DMS 273 (cell line): Measurements from ENCODE around the gene CAPS2.
A peak's percentile ranks its signal among the peaks of the same experiment; 100 is the strongest.
"Not testable (repeated sequence)": the region's sequence is repeated elsewhere in the genome, so short reads cannot be mapped to it uniquely, and the experiment has no call there.

Experiments used
- DNase-seq: peaks from one replicate; lab custom pipeline; 2025; ENCODE audit not compliant: unreplicated experiment; lab: John Stamatoyannopoulos, UW

Gene CAPS2

DNA sequence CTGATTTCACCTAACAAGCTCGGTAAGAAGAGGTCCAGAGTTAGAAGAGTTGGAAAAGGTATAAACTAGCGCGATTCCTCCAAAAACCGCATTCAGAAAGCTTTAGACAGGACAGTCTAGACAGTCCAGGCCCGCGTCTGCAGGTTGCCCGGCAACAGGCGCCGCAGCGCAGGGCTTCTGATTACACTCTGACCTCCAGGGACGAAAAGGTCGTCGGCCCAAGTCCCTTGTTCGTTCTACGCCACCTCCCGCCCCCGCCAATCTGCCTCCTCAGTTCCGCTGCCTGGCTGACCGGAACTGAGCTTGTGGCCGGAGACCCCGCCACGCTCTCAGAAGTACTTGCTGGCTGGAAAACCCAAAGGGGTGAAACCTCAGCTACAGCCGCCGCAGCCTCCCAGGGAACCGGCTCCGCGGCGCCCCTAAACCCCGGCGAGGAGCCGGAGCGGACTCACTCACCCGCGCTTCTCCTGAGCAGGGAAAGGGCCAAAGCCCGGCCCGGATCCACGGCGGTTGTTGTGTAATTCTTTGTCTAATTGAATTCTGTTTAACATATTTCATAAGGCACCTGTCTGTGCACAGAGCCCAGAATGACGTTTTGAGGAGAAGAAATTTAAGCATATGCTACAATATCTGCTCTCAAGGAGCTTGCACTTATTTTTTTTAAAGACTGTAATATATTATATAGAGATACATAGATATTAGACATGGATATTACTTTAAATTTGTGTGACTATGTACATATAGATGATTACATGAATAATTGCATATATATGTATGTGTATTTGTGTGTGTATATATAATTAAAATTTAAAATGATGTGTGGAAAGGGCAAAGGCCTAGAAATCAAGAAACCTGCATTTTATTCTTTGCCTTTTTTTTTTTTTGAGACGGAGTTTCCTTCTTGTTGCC, at the start of gene CAPS2:
CAPS2 (minus strand) TSS at position 407 of the 909 bp plus-strand sequence. CDS start 3,826 bp downstream, outside the sequence.
- DNase-seq: peak; percentile 87

GRCh38 chr12:75378354-75378753, 48.2 kb upstream of the CAPS2 start:
- DNase-seq: no peak

DNA sequence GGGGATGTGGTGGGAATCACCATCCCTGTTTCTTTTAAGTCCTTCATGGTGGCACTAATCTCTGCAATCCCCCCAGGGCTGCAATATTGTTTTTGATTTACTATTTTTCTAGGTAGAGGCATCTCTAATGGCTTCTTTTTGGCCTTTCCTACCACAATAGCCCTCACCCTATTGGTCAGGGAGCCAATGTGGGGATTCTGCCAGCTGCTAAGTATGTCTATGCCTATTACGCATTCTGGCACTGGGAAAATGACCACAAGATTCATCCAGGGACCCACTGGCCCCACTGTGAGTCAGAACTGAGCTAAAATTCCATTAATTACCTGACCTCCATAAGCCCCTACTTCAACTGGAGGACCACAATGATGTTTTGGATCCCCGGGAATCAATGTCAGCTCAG, 44.8 kb upstream of the CAPS2 start:
- no peak for DNase-seq

DNA sequence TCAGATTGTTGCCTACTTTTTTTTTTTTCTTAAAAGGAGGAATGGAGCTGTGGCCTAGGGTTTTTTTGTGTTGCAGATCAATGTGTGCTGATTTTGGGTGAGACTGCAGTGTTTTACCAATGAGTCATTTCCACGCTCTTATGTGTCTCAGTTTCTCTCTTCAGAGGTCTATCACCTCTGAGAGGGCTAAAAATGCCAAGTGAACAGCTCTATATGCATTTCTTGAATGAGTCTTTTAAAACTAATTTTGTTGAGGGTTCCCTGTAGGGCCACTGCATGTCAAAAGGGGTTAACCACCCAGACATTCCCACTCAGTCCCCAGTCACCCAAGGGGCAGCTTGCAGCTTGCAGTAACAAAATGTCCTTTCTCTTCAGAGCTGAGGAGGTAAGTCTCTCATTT, 36.5 kb upstream of the CAPS2 start:
- no peak for DNase-seq

DNA sequence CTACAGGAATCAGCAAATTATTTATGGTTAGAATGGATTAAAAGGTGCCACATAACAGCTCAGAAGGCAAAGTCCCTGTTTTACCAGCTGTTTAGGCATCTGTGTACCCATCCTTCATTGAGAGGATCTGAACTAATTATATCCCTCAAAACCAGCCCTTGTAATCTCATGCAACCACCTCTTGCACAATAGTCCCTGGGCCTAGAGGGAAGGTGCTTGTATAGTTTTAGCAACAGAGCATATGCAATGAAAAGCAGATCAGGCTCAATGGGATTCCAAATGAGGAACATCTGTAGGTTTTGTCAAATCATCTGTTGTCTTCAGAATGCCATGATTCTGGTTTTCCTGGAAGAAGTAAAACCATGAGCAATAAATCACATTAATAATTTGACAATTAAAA, 34.8 kb upstream of the CAPS2 start:
- DNase-seq: no peak

GRCh38 chr12:75361408-75361807, 31.3 kb upstream of the CAPS2 start:
- no peak for DNase-seq

DNA sequence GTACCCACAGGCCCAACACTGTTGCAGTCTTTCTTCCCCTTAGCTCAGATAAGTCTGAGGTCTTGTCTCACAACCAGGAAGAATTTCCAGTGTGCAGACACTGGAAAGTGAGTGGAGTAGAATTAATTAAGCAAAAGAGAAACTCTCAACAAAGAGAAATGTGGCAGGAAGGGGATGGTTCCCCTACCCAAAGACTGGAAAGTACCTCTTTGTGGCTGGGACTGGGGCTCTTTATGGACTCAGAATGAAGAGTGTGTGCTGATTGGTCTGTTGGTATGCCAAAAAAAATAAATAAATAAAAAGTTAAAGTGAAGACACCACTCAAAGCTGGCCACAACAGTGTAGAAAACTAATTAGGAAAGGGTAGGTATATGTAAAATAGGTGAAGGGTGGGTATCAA, 30.8 kb upstream of the CAPS2 start:
- no peak for DNase-seq

DNA sequence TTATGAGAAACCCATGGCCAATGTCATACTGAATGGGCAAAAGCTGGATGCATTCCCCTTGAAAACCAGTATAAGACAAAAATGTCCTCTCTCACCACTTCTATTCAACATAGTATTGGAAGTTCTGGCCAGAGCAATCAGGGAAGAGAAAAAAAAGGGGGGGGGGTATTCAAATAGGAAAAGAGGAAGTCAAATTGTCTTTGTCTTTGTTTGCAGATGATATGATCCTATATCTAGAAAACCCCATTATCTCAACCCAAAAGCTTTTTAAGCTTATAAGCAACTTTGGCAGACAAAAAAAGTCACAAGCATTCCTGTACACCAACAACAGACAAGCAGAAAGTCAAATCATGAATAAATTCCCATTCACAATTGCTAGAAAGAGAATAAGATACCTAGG, 23.9 kb upstream of the CAPS2 start:
- no peak for DNase-seq

DNA sequence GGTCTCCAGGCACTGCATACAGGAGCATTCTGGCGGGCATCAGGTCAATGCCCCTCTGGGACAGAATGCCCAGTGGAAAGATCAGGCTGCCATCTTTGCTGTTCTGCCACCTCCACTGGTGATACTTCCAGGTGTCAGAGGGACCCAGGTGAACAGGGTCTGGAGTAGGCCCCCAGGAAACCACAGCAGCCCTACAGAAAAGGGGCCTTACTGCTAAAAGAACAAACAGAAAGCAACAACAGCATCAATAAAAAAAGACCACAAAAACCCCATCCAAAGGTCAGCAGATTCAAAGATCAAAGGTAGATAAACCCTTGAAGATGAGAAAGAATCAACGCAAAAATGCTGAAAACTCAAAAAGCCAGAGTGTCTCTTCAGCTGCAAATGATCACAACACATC, 20.3 kb upstream of the CAPS2 start:
- no peak for DNase-seq

DNA sequence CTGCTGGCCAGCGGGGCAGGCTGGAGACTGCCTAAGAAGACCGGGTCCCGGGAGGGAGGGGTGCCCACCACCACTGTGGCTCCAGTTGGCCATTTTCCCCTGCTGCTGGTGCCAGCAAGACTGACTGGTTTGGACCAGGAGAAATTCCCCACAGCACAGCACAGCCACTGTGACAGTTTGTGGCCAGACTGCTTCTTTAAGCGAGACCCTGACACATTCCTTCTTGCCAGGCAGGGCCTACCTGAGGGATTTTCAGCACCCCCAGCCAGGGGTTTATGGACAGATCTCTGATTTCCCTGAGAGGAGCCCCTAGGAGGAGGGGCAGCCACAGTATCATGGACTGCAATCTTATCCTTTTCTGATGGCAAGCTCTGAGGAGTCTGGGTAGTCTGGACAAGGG, 19.8 kb upstream of the CAPS2 start:
- no peak for DNase-seq

DNA sequence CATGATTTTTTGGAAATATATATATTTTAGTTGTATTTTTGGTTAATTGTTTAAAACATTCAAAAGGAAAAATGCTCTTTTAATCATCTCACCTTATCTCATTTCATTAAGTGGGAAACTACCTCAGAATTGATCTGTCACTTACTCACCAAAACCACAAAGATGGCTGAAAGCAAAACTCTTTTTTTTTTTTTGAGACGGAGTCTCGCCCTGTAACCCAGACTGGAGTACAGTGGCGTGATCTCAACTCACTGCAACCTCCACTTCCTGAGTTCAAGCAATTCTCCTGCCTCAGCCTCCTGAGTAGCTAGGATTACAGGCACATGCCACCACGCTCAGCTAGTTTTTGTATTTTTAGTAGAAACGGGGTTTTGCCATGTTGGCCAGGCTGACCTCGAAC, 16.1 kb upstream of the CAPS2 start:
- not testable (repeated sequence) for DNase-seq

DNA sequence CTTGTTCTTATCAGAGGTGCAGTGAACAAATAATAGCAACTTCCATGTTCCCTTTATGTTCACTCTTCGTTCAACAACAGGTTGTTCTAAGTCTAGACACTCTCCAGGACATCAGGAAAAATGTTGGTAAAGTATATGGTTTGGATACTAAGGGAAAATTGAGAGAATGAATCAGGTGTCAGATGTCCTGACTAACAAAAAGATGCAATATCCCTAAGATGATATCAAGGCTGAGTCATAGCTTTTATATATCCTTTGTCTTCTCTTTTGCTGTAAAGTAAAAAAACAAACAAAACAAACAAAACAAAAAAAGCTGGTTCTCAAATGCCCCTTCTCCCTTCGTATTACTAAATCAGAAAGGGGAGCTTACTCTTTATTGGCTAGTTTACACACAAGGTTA, 15.4 kb upstream of the CAPS2 start:
- no peak for DNase-seq

GRCh38 chr12:75341873-75342272, 11.7 kb upstream of the CAPS2 start:
- DNase-seq: no peak

- DNase-seq: no peak
Observed at GRCh38 chr12:75337905-75338304, 7.8 kb upstream of the CAPS2 start.

DNA sequence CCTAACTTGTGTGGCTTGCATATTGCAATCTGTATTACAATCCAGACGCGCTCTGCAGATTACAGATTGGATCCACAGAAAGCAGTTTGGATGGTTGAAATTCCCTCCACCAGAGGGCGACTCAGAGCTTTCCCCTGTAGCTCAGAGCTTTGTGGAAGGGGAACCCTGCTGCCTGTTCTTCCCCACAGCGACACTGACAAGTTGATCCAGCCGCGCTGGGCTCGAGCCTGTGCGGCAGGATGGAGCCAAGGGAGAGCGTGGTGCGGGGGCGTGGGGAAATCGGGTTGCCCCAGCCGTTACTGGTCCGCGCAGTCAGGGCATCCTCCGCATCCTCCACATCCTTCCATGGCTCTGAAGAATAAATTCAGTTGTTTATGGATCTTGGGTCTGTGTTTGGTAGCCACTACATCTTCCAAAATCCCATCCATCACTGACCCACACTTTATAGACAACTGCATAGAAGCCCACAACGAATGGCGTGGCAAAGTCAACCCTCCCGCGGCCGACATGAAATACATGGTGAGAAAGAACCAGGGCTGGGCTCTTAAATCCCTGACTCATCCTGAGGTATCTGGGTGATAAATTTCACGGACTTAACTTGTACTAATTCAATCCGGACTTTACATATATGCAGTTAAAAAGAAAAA, 4.4 kb upstream of the CAPS2 start, which contains the start of gene GLIPR1L1:
GLIPR1L1 (plus strand) TSS at position 287 of the 647 bp plus-strand sequence; CDS start at position 346, 59 bp downstream.
- peak; percentile 65 for DNase-seq

- no peak for DNase-seq
Observed at GRCh38 chr12:75327642-75328041, 2.5 kb downstream of the CAPS2 start.

- DNase-seq: no peak
Observed at GRCh38 chr12:75323663-75324062, 6.5 kb downstream of the CAPS2 start.

DNA sequence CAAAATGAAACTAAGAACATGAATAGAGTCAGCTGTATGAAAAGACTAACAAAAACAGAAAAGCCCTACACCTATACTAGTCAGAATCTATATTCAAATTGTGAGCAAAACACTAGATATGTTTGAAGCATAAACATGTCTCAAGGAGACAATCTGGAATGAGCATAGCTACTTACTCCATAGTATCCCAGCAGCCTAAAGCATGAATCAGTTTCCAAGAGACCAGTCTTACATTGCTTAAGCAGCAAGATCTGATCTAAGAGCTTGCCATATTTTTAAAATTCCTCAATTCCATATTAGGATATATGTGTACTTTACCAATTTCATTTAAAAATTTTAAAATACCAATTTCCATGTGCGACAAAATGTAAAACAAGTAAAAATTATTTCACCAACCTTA, 7.7 kb downstream of the CAPS2 start:
- no peak for DNase-seq

DNA sequence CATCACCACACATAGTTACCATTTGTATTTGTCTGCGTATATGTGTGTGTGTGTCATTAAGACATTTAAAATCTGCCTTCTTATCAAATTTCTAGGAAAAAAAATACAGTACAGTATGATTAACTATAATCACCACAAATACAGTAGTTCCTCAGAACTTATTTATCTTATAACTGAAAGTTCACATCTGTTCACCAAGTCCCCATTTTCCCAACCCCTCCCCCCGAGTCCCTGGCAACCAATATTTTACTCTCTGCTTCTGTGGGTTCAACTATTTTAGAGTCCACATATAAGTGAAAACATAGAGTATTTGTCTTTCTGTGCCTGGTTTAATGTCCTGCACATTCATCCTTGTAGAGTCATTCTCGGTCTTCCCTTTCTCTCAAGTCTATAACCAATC, 12.3 kb downstream of the CAPS2 start:
- no peak for DNase-seq

DNA sequence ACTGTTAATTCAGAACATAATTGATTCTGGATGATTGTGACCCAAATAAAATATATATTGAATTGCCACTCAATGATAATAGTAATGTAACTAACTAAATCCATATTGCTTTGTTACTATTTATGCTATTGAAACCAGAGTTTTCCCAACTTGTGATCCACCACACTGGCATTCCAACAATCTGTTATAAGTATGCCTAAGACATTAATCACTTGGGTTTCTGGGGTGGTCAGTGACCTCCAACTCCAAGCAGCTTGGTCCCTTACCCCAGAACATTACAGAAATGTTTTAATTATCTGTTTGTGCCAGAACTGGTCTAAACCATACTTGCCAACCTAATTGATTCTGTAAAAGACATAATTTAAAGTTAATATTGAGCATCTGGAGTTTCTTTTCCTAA, 14.6 kb downstream of the CAPS2 start:
- no peak for DNase-seq

GRCh38 chr12:75311369-75311768, 18.8 kb downstream of the CAPS2 start:
- DNase-seq: no peak

- no peak for DNase-seq
Observed at GRCh38 chr12:75308279-75308678, 21.8 kb downstream of the CAPS2 start.
